HG03060 (cell line): ENCODE data around the gene DRAXIN.

ENCODE experiments used
- ATAC-seq: cut with Tn5 transposase; IDR thresholded peaks from one replicate; pipeline ENCODE4 v1.9.1; 2021; ENCODE audit warnings: low read depth, moderate number of reproducible peaks; ENCODE audit not compliant: unreplicated experiment

Gene DRAXIN

DNA sequence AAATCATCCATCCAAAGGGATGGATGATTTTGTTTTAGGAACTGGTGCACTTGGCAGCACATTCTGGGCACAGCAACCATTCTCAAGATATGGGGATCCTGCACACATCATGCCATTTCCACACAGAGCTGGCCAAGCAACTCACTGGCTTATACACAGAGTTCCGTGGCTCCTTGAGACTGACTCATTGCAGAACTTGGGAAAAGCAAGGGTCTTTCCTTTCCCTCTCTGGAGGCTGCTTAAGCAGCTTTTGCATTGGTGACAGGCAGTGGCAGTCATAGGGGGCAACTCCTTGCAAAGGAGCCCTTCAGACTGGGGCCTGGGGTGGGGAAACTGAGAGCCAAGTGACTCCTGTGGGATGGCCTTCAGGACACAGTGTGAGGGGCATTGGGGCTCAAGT, 8.7 kb upstream of the DRAXIN start:
- no peak for ATAC-seq

DNA sequence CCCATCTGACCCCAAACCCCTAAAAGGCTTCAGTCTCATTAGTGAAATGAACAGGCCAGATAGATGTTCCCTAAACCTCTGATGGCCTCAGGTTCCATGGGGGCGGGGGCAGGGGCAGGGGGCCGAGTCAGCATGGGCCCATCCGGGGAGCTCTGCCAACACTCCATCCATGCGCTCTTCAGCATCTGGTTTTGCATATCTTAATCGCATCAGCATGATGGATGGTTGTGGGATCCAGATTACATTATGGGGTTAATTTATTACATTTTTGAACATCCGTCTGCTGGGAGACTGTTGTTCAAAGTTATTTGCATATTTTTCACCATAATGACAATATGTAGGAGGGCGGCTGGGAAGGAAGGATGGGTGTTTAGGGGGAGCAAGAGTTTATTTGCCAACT, 7.4 kb upstream of the DRAXIN start:
- ATAC-seq: no peak

DNA sequence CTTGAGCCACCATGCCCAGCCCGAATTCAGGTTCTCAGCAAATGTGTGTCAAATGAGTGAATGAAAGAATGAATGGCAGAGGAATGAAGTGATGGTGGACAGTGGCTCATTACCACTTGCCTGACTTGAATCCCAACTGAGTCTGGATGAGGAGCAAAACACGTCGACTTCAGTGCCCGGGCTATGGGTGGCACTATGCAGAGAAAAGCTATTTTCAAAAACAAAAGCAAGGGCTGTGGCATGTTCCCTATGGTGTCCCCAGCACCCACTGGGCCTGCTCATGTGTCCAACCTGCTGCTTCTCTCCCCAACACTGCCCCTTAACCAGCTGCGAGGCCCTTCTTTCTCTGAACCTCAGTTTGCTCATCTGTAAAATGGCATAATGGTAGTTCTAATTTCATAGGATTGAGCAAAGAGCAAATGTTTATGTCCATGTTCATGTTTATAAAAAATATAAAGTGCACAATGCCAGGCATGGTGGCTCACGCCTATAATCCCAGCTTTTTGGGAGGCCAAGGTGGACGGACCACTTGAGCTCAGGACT, 6.2 kb upstream of the DRAXIN start:
- no peak for ATAC-seq

DNA sequence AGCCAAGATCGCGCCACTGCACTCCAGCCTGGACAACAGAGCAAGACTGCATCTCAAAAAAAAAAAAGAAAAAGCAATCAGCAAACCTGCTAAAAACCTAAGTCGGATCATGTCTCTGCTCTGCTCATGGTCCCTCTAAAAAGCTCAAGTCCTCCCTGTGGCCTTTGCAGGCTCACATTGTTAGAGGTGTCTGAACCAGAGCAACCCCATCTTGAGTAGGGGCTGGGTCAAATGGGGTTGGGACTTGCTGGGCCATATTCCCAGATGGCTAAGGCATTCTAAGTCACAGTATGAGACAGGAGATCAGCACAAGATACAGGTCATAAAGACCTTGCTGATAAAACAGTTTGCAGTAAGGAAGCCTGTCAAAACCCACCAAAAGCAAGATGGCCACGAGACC, 3.0 kb upstream of the DRAXIN start:
- ATAC-seq: no peak

DNA sequence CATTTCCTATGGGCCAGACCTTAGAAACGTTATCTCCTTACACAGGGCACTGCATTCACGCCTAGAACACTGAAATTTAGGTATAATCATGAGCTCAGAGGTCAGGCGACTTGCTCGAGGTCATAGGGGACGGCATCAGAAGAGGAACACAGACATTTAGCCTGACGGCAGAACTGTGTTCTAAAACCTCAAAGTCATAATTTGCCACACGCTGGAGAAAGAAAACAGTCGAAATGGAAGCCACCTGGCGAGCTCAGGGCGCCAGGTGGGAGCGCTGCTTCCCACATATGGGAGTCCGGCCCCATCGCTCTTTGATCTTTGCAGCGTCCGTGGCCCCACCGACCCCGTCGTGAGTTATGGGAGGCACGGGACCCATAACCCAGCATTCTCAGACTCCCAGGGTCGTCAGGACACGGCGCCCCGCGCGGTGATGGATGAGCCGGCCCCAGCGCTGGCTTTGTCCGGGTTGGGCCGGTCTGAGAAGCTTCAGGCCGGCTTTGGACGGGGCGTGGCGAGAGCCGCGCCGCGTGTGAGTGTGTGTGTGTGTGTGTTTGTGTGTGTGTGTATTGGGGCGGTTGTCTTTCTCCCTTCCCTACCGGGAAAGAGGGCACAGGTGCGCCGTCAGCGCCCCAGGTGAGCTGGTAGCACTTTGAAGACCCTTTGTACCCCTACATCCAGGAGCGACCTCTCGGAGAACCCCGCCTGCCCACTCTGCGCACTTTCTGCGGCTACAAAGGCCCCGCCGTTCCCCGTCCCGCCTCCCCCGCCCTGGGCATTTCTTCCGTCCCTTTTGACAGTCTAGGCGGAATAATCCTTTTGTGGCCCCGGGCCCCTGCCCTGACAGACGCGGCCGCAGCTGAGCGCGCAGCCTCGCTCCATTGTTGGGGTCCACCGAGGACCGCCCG, 861 bp upstream of the DRAXIN start:
- no peak for ATAC-seq

DNA sequence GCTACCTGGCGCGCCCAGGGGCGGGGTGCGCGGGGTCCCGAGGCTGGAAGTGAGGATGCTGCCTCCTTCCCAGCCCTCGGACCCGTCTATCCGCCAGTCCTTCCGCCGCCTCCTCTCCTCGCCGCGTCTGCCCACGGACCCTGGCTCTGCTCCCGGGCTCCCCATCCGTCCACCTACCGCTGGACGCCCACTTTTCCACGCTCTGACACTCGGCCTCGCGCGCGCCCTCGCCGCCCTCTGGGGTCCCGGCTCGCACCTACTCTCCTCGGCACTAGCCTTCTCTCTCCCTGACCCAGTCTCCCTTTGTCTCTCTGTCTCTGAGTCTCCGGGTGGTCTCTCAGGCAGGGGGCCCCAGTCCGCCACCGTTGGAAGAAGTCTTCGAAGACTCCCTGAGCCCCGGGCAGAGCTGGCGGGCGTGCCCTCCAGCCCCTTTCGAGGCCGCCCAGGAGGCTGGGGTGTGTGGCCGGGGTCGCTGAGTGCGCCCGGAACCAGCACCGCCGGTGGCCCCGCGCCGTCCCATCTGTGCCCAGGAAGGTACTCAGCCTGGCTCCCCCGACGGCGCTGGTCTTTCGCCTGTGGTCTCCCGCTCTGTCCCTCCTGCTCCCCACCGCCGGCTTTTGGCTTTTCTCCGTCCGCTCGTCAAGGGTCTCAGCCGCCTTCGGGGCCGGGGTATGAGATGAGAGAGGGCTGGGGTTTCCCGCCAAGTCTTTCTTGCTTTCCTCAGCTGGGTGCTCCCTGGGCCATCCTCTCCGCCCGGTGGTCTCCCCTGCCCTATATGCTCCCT, 610 bp downstream of the DRAXIN start:
- ATAC-seq: no peak

DNA sequence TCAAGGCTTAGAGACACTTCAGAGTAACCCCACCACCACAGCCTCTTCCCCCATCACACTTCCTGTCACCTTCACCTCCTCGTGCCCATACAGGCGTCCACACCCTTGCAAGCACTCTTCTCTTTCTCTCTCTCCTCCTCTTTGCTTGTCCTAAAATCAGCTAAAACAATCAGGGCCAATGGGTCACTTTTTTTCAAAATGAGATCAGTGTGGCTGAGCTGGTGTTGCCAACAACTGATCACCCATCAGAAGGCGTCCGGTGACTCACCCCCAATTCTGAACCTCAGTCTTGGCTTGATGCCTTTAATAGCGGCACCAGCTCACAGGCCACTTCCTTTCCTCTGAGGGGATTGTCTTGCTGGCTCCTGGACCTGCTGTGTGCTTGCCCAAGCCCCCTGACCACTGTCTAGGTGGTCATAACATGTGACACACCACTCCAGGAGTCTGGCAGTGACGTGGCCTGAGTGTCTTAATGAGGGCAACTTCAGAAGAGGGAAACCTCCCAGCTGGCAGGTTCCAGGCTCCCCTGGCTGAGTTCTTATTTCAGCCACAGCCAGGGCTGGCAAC, 1.6 kb downstream of the DRAXIN start:
- no peak for ATAC-seq

DNA sequence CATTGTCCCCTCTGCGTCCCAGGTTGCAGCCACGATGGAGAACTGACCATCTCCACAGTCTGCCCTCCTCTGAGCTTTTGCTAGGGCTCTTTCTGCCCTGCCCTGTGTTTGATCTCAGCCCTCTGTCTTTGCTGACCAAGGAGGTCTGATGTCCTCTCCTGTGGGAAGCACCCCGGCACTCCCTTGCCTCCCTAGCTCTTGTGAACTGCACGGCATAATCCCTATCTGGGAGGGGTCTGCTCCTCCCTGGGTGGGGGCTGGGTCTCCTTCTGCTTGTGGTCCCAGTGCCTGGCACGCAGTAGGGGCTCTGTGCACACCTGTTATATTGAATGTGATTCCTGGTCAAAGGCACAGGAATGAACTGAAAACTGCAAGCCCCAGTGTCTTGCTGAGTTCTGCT, 2.4 kb downstream of the DRAXIN start:
- no peak for ATAC-seq

DNA sequence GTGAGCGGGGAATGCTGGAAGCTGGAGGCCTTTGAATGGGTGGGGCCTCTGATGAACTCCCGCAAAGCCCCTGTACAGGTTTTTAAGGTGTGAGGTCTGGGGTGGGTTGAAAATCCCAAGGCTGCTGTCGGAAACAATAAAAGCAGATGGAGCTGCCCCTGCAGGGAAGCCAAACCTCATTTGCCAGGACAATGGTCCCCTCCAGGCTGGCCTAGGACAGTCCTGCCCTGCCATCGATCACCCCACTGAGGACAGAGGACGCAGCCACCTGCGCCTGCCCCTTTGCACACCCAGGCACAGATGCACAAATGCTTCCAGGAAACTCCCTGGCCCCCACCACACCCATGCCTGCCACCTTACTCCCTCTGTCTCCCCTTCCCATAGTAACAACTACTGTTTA, 4.4 kb downstream of the DRAXIN start:
- ATAC-seq: no peak

DNA sequence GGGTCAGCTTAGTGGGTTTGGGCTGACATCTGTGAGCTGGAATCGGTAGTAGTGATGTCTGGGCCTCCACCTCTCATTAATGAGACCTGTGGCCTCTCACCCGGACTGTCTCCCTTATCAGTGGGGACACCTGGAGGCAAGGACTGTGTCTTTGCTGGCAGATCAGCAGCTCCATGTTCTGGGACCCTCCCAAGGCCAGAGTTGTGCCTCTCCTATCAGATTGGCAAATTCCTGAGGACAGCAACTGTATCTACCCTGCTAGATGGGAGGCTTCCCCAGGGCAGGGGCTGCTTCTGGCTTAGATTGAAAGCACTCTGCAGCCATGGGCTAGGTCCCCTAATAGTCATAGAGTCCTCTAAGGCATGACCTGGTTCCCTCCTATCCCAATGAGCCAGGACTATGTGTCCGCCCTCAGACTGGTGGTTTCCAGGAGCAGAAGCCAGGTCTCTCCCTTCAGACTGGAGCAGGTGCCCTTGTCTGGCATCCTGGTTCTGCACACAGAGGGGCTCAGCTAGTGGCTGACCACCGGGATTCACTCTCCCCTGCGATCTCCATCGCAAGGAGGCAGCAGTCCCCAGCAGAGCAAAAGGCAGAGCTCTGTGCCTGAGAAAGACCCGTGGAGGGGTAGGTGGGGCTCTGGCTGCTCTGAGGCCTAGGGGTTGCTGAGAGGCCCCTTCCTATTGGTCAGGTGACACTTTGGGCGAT, 5.8 kb downstream of the DRAXIN start:
- no peak for ATAC-seq

DNA sequence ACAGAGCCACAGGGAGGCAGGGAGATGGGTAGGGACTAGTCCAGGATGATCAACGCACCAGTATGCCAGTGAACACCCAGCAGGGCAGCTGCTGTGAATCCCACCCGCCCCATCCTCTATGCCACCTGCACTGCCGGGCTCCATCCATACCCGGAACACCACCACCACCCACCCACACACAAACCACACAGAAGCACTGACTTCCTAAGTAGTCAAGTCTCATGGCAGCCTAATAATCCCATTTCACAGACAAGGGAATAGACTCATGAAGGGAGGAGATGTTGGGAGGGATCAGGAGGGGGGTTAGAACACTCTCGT, 6.3 kb downstream of the DRAXIN start:
- no peak for ATAC-seq

DNA sequence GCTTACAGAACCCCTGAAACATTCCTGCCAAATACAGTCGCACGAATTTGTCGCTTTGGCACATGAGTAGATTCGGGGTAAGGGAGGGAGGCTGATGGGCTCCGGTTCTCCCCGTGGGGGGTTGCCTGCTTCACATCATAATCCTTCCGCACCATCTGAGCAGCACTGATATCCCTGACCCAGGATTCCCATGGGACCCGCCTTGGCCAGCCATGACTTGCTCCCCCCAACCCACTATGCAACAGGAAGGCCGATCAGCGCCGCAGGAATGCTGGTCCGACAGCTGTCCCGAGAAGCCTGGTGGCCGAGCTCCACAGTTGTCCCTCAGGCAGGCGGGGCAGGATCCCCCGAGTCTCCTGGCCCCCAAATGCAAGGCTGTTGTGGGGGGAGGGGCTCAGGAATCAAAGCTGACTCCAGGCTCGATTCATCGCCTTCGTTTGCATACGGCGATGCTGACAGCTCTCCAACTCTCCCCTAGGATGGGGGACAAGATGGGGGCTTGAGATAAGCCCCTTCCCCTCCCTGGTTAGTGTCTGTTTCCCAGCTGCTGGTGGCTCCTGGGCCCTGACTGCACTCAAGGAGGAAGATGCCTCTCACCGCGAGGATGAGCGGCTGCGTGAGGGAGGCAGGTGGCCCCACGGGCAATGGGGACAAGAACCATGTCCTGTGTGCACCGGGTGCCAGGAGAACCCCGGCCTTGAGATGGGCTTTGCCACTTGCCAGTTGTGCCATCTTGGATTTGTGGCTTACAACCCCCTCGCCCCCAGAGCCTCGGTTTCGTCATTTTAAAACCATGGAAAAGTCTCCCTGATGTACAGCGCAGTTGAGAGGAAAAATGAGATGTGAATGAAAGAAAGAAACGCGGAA, 9.3 kb downstream of the DRAXIN start:
- no peak for ATAC-seq

DNA sequence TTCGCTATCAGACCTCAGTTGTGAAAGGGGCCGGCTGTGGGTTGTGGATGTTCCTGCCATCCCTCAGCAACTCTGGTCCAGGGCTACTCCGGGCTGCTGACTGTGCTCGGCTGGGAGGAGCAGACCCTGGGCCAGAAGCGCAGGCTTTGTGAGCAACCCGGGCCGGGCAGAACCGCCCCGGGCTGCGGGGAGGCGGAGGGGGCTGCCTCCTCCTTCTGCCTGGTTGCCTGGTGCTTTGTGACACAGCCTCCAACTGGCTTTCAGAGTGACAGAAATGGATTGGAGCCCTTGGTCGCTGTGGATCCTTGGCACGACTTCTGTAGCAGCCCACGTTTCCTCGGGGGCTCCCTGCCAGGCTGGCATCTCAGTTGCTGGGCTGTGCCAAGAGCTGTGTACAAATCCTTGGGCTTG, 10.0 kb downstream of the DRAXIN start:
- ATAC-seq: no peak

DNA sequence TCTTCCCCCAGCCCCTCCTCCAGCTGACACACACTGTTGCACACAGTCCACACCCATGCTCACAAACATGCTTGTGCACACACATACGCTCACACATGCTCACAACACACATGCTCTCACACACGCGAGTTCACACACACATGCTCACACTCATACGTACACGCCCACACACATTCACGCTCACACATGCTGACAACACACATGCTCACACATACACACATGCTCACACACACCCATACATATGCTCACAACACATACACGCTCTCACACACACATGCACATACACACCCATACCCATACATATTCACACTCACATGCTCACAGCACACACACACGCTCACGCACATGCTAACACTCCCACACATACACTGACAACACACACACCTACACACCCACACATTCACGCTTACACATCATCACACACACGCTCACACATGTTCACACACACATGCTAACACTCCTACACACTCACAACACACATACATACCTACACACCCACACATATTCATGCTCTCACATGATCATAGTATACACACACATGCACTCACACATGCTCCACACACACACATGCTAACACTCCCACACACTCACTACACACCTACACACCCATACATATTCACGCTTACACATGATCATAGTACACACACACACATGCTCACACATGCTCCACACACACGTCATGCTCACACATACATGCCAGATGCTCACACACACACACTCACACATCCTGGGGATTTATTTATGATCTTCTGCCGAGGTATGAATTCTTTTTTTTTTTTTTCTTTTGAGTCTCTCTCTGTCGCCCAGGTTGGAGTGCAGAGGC, 10.7 kb downstream of the DRAXIN start:
- ATAC-seq: no peak

DNA sequence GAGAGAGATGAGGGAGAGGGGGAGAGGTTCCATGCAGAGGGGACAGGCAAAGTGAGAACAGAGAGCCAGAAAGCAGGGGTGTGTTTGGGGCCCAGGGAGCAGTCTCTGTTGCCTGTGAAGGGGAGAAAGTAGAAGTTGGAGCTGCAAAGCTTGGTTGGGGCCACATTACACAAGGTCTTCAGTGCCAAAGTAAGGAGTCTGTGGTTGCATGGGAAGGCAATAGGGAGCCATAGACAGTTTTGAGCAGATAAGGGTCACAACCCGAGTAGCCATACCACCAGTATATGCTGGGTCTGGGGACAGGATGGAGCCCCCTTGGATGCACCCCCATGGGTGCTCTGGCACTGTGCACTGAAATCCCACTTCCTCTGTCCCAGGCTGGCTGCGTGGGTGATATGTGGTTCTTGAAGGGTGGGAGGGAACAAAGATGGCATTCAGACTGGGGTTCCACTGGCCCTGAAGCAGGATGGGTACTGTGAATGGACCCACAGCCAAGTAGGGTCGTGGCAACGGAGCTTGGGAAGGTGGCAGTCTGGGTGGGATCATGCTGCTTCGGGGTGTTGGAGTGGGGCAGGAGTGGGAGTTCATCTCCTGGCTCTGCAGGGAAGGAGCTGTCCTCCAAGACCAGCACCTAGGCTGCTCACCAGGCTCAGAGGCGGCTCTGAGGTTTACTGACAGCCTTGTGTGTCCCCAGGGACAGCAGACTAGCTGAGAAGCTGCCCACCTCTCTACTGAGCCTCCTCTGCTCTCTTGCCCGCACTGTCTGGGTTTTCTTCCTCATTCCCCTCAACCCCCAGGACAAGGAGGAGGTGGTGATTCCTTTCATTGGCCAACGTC, 12.1 kb downstream of the DRAXIN start:
- ATAC-seq: no peak

DNA sequence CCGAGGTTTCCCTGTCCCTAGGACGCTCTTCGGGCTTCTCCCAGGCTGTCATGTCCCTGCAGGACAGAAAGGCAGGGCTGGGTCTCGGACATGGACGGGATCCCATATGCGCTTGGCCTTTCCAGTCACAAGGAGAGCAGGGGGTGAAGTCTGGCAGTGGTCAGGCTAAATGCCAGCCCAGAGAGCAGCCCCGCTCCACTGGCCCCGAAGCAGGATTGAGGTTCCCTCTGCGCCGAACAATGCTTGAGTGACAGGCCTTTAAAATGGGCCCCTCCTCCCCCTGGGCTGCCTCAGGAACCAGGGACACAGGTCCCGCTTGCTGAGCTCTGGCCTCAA, 12.7 kb downstream of the DRAXIN start:
- no peak for ATAC-seq

DNA sequence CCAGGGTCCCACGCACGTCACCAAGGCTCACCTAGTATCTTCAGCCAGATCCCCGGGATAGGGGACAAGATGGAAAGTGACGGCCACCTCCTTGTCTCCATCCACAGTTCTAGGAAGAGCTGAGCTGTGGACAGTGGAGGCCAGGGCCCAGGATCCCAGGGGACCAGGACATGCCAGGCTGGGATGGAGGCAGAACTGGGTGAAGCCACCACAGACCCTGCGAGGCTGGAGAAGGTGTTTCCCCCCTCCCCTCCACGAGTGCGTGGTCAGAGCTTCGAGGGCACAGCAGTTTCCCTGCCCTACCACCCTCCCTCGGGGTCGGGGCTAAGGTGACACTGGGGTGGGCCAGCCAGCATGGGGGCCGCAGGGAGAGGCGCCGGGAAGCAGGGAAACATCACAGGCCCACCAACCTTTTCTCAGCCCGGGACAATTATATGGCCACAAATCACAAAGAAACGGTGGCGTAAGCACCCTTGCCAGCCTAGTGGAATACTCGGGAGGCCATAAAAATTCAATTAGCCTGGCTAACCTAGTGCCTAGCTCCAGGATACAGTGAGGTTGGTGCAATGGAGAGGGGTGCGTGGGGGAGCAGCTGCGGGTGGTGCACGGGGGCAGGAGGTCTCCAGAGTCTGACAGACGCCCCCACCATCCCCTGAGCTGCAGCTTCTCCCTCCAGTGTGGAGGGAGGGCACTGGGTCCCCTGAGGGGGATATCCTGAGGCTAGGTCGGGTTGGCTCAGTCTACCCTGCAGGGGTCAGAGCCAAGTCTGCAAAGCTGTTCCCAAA, 13.4 kb downstream of the DRAXIN start:
- no peak for ATAC-seq

DNA sequence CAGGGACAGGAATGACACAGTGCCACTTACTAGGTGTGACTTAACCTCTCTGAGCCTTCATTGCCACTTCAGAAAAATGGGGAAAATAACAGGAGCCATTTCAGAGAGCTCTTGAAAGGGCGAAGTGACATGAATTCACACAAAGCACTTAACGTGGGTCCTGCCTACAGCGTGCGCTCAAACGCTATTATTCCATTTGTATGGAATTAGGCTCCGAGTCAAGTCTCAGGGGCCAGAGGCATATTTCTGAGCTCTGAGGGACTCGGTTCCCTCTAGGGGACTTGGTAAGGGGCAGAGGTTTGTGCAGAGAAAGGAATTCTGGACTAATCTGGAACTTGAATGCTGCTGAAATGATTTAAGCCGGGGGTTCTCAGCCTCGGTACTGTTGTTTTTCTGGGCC, 14.1 kb downstream of the DRAXIN start:
- ATAC-seq: no peak
